ENCODE measurements around the gene SRGAP3. TPM values are rescaled to one million over a fixed set of nuclear protein-coding genes. Genes with fewer than 3 reads are reported as not detected.

The SRGAP3 gene
- total and polyA plus RNA-seq, 3 donors from 2014 or later = 16.5 to 65.9 (median 58.5) TPM

DNA sequence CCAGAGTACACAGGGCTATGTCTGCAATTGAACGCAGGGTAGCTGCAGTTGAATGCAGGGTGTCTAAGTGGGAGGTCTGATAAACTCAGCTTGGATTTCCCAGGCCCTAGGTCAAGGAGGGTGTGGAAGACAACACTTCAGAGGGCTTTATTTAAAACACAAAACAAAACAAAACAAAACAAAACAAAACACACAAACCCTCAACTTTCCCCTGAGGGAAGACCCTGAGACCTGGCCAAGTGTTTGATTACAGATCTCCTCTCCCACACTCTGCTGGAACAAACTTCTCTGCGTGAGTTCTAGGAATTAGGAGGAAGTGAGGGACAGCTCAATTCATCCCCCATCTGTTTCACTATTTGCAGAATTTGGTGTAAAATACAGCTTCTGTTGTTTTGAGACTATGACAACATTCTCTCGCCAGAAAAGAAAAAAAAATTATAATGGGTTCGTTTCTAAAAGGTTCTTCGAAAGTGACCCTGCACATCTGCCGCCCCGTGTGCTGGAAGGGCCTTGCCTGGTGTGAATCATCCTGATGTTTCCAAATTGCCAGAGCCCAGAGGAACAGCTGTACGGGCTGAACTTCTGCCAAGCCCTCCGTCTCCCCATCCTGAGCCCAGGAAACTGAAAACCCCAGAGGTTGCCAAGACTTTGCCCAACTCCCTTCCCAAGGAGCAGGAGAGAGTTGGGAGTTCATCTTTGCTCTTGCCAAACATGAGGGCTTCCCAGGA lies 212.9 kb downstream of the SRGAP3 start:
- peak overlapping the region in 1 of 2 donors; percentile 52 for H3K27ac ChIP-seq
- H3K27me3 ChIP-seq = no peaks in the 10 kb centered on the region
- no peaks in the 10 kb centered on the region for H3K36me3 ChIP-seq (ENCODE audit: low read depth, missing control alignments)
- TF ChIP-seq POLR2A (IDR thresholded peaks at IDR 0.05) = no peak
- TF ChIP-seq, protein P1, sequence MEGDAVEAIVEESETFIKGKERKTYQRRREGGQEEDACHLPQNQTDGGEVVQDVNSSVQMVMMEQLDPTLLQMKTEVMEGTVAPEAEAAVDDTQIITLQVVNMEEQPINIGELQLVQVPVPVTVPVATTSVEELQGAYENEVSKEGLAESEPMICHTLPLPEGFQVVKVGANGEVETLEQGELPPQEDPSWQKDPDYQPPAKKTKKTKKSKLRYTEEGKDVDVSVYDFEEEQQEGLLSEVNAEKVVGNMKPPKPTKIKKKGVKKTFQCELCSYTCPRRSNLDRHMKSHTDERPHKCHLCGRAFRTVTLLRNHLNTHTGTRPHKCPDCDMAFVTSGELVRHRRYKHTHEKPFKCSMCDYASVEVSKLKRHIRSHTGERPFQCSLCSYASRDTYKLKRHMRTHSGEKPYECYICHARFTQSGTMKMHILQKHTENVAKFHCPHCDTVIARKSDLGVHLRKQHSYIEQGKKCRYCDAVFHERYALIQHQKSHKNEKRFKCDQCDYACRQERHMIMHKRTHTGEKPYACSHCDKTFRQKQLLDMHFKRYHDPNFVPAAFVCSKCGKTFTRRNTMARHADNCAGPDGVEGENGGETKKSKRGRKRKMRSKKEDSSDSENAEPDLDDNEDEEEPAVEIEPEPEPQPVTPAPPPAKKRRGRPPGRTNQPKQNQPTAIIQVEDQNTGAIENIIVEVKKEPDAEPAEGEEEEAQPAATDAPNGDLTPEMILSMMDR (IDR thresholded peaks at IDR 0.05) = no peak
- no peak overlapping the region for H3K4me3 ChIP-seq
- H3K4me1 ChIP-seq = peaks cover 20% of the 10 kb centered on the region
- no peaks in the 10 kb centered on the region for H3K9me3 ChIP-seq
- intact Hi-C loops (cut with DNase I; ENCODE audit: low total_unique reads) = no loop called here
- DNase-seq = peak; percentile 62
- 21 to 35% methylated on average over 9 of the region's 9 CpGs for whole genome bisulfite sequencing, 2 donors

GRCh38 chr3:9035961-9036360 lies 213.5 kb downstream of the SRGAP3 start:
- WGBS, 2 donors = 57 to 59% methylated on average over 2 of the region's 2 CpGs
- Histone ChIP-seq H3K4me1 (peaks cover 20% of the 10 kb centered on the region), H3K4me3 (no peak overlapping the region), H3K36me3 (ENCODE audit: low read depth, missing control alignments) (no peaks in the 10 kb centered on the region), H3K27ac (peak overlapping the region in 1 of 2 donors; percentile 52), H3K9me3 (no peaks in the 10 kb centered on the region), H3K27me3 (no peaks in the 10 kb centered on the region)
- TF ChIP-seq, protein P1 (IDR thresholded peaks at IDR 0.05) = no peak
- no peak for TF ChIP-seq POLR2A (IDR thresholded peaks at IDR 0.05)
- DNase-seq = no peak
- intact Hi-C loops (cut with DNase I; ENCODE audit: low total_unique reads) = no loop called here

GRCh38 chr3:9035473-9035872 lies 214.0 kb downstream of the SRGAP3 start:
- Histone ChIP-seq H3K4me3 (no peak overlapping the region), H3K4me1 (peaks cover 20% of the 10 kb centered on the region), H3K9me3 (no peaks in the 10 kb centered on the region), H3K27ac (no peak overlapping the region), H3K27me3 (no peaks in the 10 kb centered on the region), H3K36me3 (ENCODE audit: low read depth, missing control alignments) (no peaks in the 10 kb centered on the region)
- intact Hi-C loops (cut with DNase I; ENCODE audit: low total_unique reads) = no loop called here
- no peak for DNase-seq
- 63% methylated on average over 4 of the region's 4 CpGs for WGBS, 2 donors
- TF ChIP-seq POLR2A (IDR thresholded peaks at IDR 0.05) = no peak
- TF ChIP-seq, protein P1 (IDR thresholded peaks at IDR 0.05) = no peak

GRCh38 chr3:9033867-9034266 lies 215.6 kb downstream of the SRGAP3 start:
- 77 to 89% methylated on average over 1 of the region's 1 CpG for WGBS, 2 donors
- H3K4me3 ChIP-seq = no peak overlapping the region

More at GRCh38 chr3:9033867-9034266, 215.6 kb downstream of the SRGAP3 start:
- Histone ChIP-seq H3K27ac (no peak overlapping the region), H3K9me3 (no peaks in the 10 kb centered on the region), H3K27me3 (no peaks in the 10 kb centered on the region), H3K4me1 (peaks cover 21% of the 10 kb centered on the region), H3K36me3 (ENCODE audit: low read depth, missing control alignments) (no peaks in the 10 kb centered on the region)
- no peak for DNase-seq
- TF ChIP-seq, protein P1 (IDR thresholded peaks at IDR 0.05) = no peak
- TF ChIP-seq POLR2A (IDR thresholded peaks at IDR 0.05) = no peak
- intact Hi-C loops (cut with DNase I; ENCODE audit: low total_unique reads) = no loop called here

Data from testis (tissue), 3 donors.